PC-3 (cell line): Measurements from ENCODE around the gene PTDSS2. TPM values are rescaled to one million over a fixed set of nuclear protein-coding genes. Genes with fewer than 3 reads are reported as not detected.

ENCODE experiments used
- ATAC-seq: fragments of 200-7000 bp; cut with Tn5 transposase; 2 replicates; pipeline ENCODE4 v1.9.1; 2020; ENCODE audit warnings: mild to moderate bottlenecking, moderate library complexity
- BruUV-seq: library from RNA; stranded (reverse); fragments of 400-500 nt; replicated peaks from 2 replicates; lab custom pipeline; 2021; lab: Mats Ljungman, UMichigan
- CTCF ChIA-PET: fragments of 300-600 bp; sonication (Branson Sonifier 250); formaldehyde crosslinking; loops from one replicate; lab custom pipeline; 2022; ENCODE audit warnings: antibody characterized with exemption; lab: Charles Lee
- POLR2A ChIA-PET: fragments of 300-600 bp; sonication (Branson Sonifier 250); formaldehyde crosslinking; loops from one replicate; lab custom pipeline; 2022; ENCODE audit warnings: antibody characterized with exemption; ENCODE audit not compliant: unreplicated experiment; lab: Charles Lee
- DNase-seq: peaks from one replicate; pipeline ENCODE4 v3.0.0-alpha.2; 2015
- H2AFZ ChIP-seq: fragments of 300-600 bp; sonication (generic); 2 replicates; pipeline ENCODE4 v1.6.0; 2016; ENCODE audit warnings: antibody characterized with exemption, low read length
- H3F3A ChIP-seq: fragments of 300-600 bp; sonication (generic); one replicate; pipeline ENCODE4 v1.6.0; 2017; ENCODE audit warnings: antibody characterized with exemption, low read length, control low read depth, mild to moderate bottlenecking; ENCODE audit not compliant: unreplicated experiment
- H3K27ac ChIP-seq: fragments of 300-600 bp; sonication (generic); 2 replicates; pipeline ENCODE4 v1.5.1; 2016; ENCODE audit warnings: mild to moderate bottlenecking, low read length
- H3K27me3 ChIP-seq: fragments of 300-600 bp; sonication (generic); 2 replicates; pipeline ENCODE4 v1.6.1; 2016; ENCODE audit warnings: low read length, mixed read lengths
- H3K36me3 ChIP-seq: fragments of 300-600 bp; sonication (generic); 2 replicates; pipeline ENCODE4 v1.6.1; 2016; ENCODE audit warnings: low read depth, mixed run types, low read length, mixed read lengths
- H3K4me1 ChIP-seq: fragments of 300-600 bp; sonication (generic); 2 replicates; pipeline ENCODE4 v1.5.1; 2016; ENCODE audit warnings: low read length; ENCODE audit not compliant: insufficient read depth
- H3K4me2 ChIP-seq: fragments of 300-600 bp; sonication (generic); 2 replicates; pipeline ENCODE4 v1.6.0; 2016; ENCODE audit warnings: low read length
- H3K4me3 ChIP-seq: fragments of 300-600 bp; sonication (generic); 2 replicates; pipeline ENCODE4 v1.5.1; 2016; ENCODE audit warnings: mild to moderate bottlenecking, low read length, mixed read lengths
- H3K79me2 ChIP-seq: fragments of 300-600 bp; sonication (generic); 2 replicates; pipeline ENCODE4 v1.6.1; 2017; ENCODE audit warnings: low read length, mixed read lengths
- H3K9ac ChIP-seq: fragments of 300-600 bp; sonication (generic); 2 replicates; pipeline ENCODE4 v1.6.0; 2016; ENCODE audit warnings: mild to moderate bottlenecking, low read length
- H3K9me2 ChIP-seq: fragments of 300-600 bp; sonication (generic); replicated peaks from 2 replicates; pipeline ENCODE4 v1.6.1; 2016; ENCODE audit warnings: mixed run types, low read length, mixed read lengths
- H3K9me3 ChIP-seq: fragments of 300-600 bp; sonication (generic); 2 replicates; pipeline ENCODE4 v1.6.1; 2016; ENCODE audit warnings: low read length, mixed read lengths
- H4K20me1 ChIP-seq: fragments of 300-600 bp; sonication (generic); 2 replicates; pipeline ENCODE4 v1.6.1; 2016; ENCODE audit warnings: low read length, mixed read lengths
- EZH2 ChIP-seq: fragments of 300-600 bp; sonication (generic); IDR thresholded peaks from one replicate; pipeline ENCODE4 v1.6.1; 2017; ENCODE audit warnings: antibody characterized with exemption, mild to moderate bottlenecking, low read length; ENCODE audit not compliant: unreplicated experiment
- EZH2phosphoT487 ChIP-seq: fragments of 300-600 bp; sonication (generic); IDR thresholded peaks from 2 replicates; pipeline ENCODE4 v1.6.1; 2018; ENCODE audit warnings: mild to moderate bottlenecking, antibody characterized with exemption, low read length, borderline replicate concordance
- intact Hi-C: fragments of 100-400 bp; cut with micrococcal nuclease; formaldehyde crosslinking; loops from 2 replicates; pipeline ENCODE4 v1.9.0; 2023
- total RNA-seq: library from RNA; depleted of rRNA; stranded (reverse); fragments of >200 nt; gene quantifications from 2 replicates; pipeline ENCODE4 v1.2.3, GENCODE V29; 2014
- TF ChIP-seq, protein P1 (sequence below): fragments of 300-600 bp; sonication (generic); conservative IDR thresholded peaks from 2 replicates; pipeline ENCODE4 v1.5.1; 2017; ENCODE audit warnings: antibody characterized with exemption, low read depth, mild to moderate bottlenecking, low read length

The PTDSS2 gene
- total RNA-seq, 1 experiment from 2014 or later, result 53.0 TPM

DNA sequence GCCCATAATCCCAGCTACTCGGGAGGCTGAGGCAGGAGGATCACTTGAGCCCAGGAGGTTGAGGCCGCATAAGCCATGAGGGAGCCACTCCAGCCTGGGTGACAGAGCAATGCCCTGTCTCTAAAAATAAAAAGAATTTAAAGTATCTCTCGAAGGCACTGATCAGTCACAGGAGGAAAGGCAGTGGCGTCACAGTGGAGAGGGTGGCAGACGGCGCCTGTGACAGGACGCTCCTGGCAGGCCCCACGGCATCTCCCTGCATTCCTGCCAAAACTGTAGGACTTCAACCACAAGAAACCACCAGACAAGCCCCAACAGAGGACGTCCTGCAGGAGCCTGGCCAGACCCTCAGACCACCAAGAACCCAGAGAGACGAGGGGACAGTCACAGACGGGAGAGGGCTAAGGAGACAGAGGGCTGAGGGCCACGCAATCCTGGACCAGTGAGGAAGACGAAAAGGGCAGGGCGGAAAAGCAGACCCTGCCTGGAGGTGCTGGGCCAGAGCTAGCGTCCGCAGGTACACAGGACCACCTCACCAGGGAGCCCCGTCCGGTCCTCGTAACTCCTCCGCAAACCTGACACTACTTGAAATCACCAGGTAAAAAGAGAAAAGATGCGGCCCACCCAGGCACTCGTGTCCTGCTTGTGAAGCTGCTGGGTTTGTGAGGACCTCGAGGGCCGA, 51.1 kb downstream of the PTDSS2 start:
- no peak overlapping the region for H2AFZ ChIP-seq
- no peaks in the 10 kb centered on the region for H3K9me2 ChIP-seq
- no peak overlapping the region for H3K4me3 ChIP-seq
- H3K4me1 ChIP-seq, result peaks cover 12% of the 10 kb centered on the region
- no TSS peak for BruUV-seq
- no peak overlapping the region for H3K27ac ChIP-seq
- no peaks in the 10 kb centered on the region for H3K9me3 ChIP-seq
- H3F3A ChIP-seq, result no peaks in the 10 kb centered on the region
- no peak for DNase-seq
- intact Hi-C loops, result no loop called here
- ChIA-PET POLR2A (no interaction called here), CTCF (no interaction called here)
- no peak overlapping the region for H3K9ac ChIP-seq
- no peak overlapping the region for H3K4me2 ChIP-seq
- H3K79me2 ChIP-seq, result peaks cover 31% of the 10 kb centered on the region
- H4K20me1 ChIP-seq, result no peaks in the 10 kb centered on the region
- peaks cover 21% of the 10 kb centered on the region for H3K36me3 ChIP-seq
- no peaks in the 10 kb centered on the region for H3K27me3 ChIP-seq
- no peak for ATAC-seq
- TF ChIP-seq, protein P1, sequence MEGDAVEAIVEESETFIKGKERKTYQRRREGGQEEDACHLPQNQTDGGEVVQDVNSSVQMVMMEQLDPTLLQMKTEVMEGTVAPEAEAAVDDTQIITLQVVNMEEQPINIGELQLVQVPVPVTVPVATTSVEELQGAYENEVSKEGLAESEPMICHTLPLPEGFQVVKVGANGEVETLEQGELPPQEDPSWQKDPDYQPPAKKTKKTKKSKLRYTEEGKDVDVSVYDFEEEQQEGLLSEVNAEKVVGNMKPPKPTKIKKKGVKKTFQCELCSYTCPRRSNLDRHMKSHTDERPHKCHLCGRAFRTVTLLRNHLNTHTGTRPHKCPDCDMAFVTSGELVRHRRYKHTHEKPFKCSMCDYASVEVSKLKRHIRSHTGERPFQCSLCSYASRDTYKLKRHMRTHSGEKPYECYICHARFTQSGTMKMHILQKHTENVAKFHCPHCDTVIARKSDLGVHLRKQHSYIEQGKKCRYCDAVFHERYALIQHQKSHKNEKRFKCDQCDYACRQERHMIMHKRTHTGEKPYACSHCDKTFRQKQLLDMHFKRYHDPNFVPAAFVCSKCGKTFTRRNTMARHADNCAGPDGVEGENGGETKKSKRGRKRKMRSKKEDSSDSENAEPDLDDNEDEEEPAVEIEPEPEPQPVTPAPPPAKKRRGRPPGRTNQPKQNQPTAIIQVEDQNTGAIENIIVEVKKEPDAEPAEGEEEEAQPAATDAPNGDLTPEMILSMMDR, result no peak
- TF ChIP-seq EZH2phosphoT487, result no peak
- no peak for TF ChIP-seq EZH2

DNA sequence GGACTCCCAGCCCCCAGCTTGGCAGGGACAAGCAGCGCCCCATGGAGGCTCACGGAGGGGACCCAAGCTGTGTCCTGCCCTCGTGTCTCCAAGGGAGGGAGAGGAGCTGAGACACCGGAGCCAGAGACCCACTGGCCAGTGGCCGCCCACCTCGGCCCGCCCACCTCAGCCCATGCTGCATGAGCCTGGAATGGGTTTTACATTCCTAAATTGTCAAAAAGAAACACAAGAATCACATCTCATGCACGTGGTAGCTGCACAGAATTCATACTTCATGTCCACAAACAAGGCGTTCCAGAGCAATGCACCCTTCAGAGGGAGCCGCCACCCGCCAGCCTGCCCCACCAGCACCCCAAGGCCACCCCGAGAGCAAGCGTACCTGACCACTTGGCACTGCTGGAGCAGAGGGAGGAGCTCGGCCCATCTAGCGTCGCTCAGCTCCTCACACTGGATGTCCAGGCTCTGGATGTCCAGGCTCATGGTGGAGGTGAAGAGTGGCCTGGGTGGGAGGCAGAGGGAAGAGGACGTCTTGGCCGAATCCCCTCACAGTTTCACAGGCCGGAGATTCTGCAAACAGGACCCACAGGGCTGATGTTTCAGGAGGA, 51.7 kb downstream of the PTDSS2 start:
- Histone ChIP-seq H4K20me1 (no peaks in the 10 kb centered on the region), H3K9me2 (no peaks in the 10 kb centered on the region), H3K4me2 (no peak overlapping the region), H3K27me3 (no peaks in the 10 kb centered on the region), H2AFZ (no peak overlapping the region), H3K9me3 (no peaks in the 10 kb centered on the region), H3K79me2 (peaks cover 32% of the 10 kb centered on the region), H3K27ac (no peak overlapping the region), H3K4me3 (no peak overlapping the region), H3K9ac (no peak overlapping the region), H3K36me3 (peaks cover 21% of the 10 kb centered on the region), H3F3A (no peaks in the 10 kb centered on the region), H3K4me1 (peaks cover 12% of the 10 kb centered on the region)
- ChIA-PET CTCF (no interaction called here), POLR2A (no interaction called here)
- no peak for TF ChIP-seq EZH2phosphoT487
- TF ChIP-seq EZH2, result no peak
- TF ChIP-seq, protein P1, result no peak
- intact Hi-C loops, result no loop called here
- BruUV-seq, result no TSS peak
- no peak for ATAC-seq
- DNase-seq, result no peak
